OCI-LY1 (cell line): ENCODE measurements around the gene TESMIN.

Experiments used
- H2AFZ ChIP-seq: fragments of 200-600 bp; sonication (generic), shearing (Covaris generic); 2 replicates; pipeline ENCODE4 v1.6.0; 2014; ENCODE audit warnings: antibody characterized with exemption, mild to moderate bottlenecking, low read length
- H3F3A ChIP-seq: fragments of 200-600 bp; sonication (generic), shearing (Covaris generic); 2 replicates; pipeline ENCODE4 v1.6.0; 2014; ENCODE audit warnings: mild to moderate bottlenecking, antibody characterized with exemption, low read length, moderate library complexity; ENCODE audit not compliant: insufficient read depth
- H3K27ac ChIP-seq: fragments of 200-600 bp; sonication (generic); 2 replicates; pipeline ENCODE4 v1.5.1; 2014; ENCODE audit warnings: low read length, mixed run types, mild to moderate bottlenecking, low read depth; ENCODE audit not compliant: poor library complexity, severe bottlenecking
- H3K27me3 ChIP-seq: fragments of 200-600 bp; sonication (generic); 2 replicates; pipeline ENCODE4 v1.6.0; 2014; ENCODE audit warnings: antibody characterized with exemption, mild to moderate bottlenecking, low read length, moderate library complexity; ENCODE audit not compliant: insufficient read depth
- H3K36me3 ChIP-seq: fragments of 200-600 bp; sonication (generic); 2 replicates; pipeline ENCODE4 v1.6.1; 2014; ENCODE audit warnings: mild to moderate bottlenecking, antibody characterized with exemption, low read length, moderate library complexity, mixed read lengths; ENCODE audit not compliant: insufficient read depth
- H3K4me1 ChIP-seq: fragments of 200-600 bp; sonication (generic); 2 replicates; pipeline ENCODE4 v1.5.1; 2014; ENCODE audit warnings: mild to moderate bottlenecking, low read length, moderate library complexity; ENCODE audit not compliant: insufficient read depth, severe bottlenecking
- H3K4me2 ChIP-seq: fragments of 200-600 bp; sonication (generic), shearing (Covaris generic); 2 replicates; pipeline ENCODE4 v1.6.1; 2014; ENCODE audit warnings: low read length
- H3K4me3 ChIP-seq: fragments of 200-600 bp; sonication (generic); 2 replicates; pipeline ENCODE4 v1.5.1; 2014; ENCODE audit warnings: low read length, low read depth, mild to moderate bottlenecking, mixed read lengths; ENCODE audit not compliant: poor library complexity, severe bottlenecking
- H3K79me2 ChIP-seq: fragments of 200-600 bp; shearing (Covaris generic); 2 replicates; pipeline ENCODE4 v1.6.1; 2016; ENCODE audit warnings: mixed run types, low read length, mixed read lengths; ENCODE audit not compliant: insufficient read depth
- H3K9ac ChIP-seq: fragments of 200-600 bp; sonication (generic), shearing (Covaris generic); 2 replicates; pipeline ENCODE4 v1.6.1; 2014; ENCODE audit warnings: mild to moderate bottlenecking, low read length, mixed read lengths
- H3K9me2 ChIP-seq: fragments of 200-600 bp; sonication (generic), shearing (Covaris generic); 2 replicates; pipeline ENCODE4 v1.6.1; 2014; ENCODE audit warnings: low read depth, mild to moderate bottlenecking, low read length, mixed read lengths
- H3K9me3 ChIP-seq: fragments of 200-600 bp; shearing (Covaris generic); 2 replicates; pipeline ENCODE4 v1.6.1; 2014; ENCODE audit warnings: low read length, mixed read lengths
- H4K20me1 ChIP-seq: fragments of 200-600 bp; sonication (generic), shearing (Covaris generic); 2 replicates; pipeline ENCODE4 v1.6.0; 2016; ENCODE audit warnings: mild to moderate bottlenecking, low read length; ENCODE audit not compliant: insufficient read depth
- CTCF ChIP-seq: fragments of 200-600 bp; sonication (generic), shearing (Covaris generic); IDR thresholded peaks from 2 replicates; pipeline ENCODE4 v1.5.1; 2017; ENCODE audit warnings: mild to moderate bottlenecking, antibody characterized with exemption, low read length, moderate library complexity, mixed read lengths
- EZH2 ChIP-seq: fragments of 200-600 bp; sonication (generic), shearing (Covaris generic); IDR thresholded peaks from 2 replicates; pipeline ENCODE4 v1.8.0; 2017; ENCODE audit warnings: borderline replicate concordance, mixed run types, mild to moderate bottlenecking, antibody characterized with exemption, low read length, moderate library complexity, mixed read lengths

The TESMIN gene

GRCh38 chr11:68674461-68674860 lies 76.9 kb downstream of the TESMIN start:
- H3K9me2 ChIP-seq: no peaks in the 10 kb centered on the region
- no peaks in the 10 kb centered on the region for H3K36me3 ChIP-seq
- no peaks in the 10 kb centered on the region for H3K4me1 ChIP-seq
- peaks cover 8% of the 10 kb centered on the region; the same call in 1 of the 2 replicates for H3K27me3 ChIP-seq
- H3F3A ChIP-seq: no peaks in the 10 kb centered on the region
- H3K9me3 ChIP-seq: no peaks in the 10 kb centered on the region
- no peaks in the 10 kb centered on the region for H3K79me2 ChIP-seq
- TF ChIP-seq CTCF (no peak), EZH2 (no peak)
- H3K27ac ChIP-seq: no peak overlapping the region
- no peak overlapping the region for H3K9ac ChIP-seq
- H3K4me3 ChIP-seq: no peak overlapping the region
- no peaks in the 10 kb centered on the region for H4K20me1 ChIP-seq
- no peak overlapping the region for H2AFZ ChIP-seq
- H3K4me2 ChIP-seq: no peak overlapping the region

- TF ChIP-seq EZH2 (no peak), CTCF (no peak)
- Histone ChIP-seq H2AFZ (no peak overlapping the region), H3K27ac (no peak overlapping the region)
Observed at GRCh38 chr11:68673991-68674390, 77.3 kb downstream of the TESMIN start.

GRCh38 chr11:68673306-68673945 lies 77.9 kb downstream of the TESMIN start:
- Histone ChIP-seq H3K27ac (no peak overlapping the region), H3K36me3 (no peaks in the 10 kb centered on the region), H3K9me2 (no peaks in the 10 kb centered on the region), H3K4me3 (no peak overlapping the region), H3K4me1 (no peaks in the 10 kb centered on the region), H3K27me3 (peaks cover 8% of the 10 kb centered on the region; the same call in 1 of the 2 replicates), H4K20me1 (no peaks in the 10 kb centered on the region), H2AFZ (no peak overlapping the region), H3K9ac (no peak overlapping the region), H3K79me2 (no peaks in the 10 kb centered on the region), H3K9me3 (no peaks in the 10 kb centered on the region), H3K4me2 (no peak overlapping the region), H3F3A (no peaks in the 10 kb centered on the region)
- TF ChIP-seq EZH2 (no peak), CTCF (no peak)

More at GRCh38 chr11:68673991-68674390, 77.3 kb downstream of the TESMIN start:
- Histone ChIP-seq H3K4me1 (no peaks in the 10 kb centered on the region), H3K9me3 (no peaks in the 10 kb centered on the region), H3K27me3 (peaks cover 8% of the 10 kb centered on the region; the same call in 1 of the 2 replicates), H3K9me2 (no peaks in the 10 kb centered on the region), H3K79me2 (no peaks in the 10 kb centered on the region), H3K4me2 (no peak overlapping the region), H4K20me1 (no peaks in the 10 kb centered on the region), H3K4me3 (no peak overlapping the region), H3K36me3 (no peaks in the 10 kb centered on the region), H3K9ac (no peak overlapping the region), H3F3A (no peaks in the 10 kb centered on the region)
